Endometrial microvascular endothelial cells (primary cell): ENCODE measurements around the gene PRRG2. TPM values are rescaled to one million over a fixed set of nuclear protein-coding genes. Genes with fewer than 3 reads are reported as not detected.

Experiments used
- in situ Hi-C: cut with HindIII; loops from 2 replicates; pipeline ENCODE4 v1.10.0; 2017; ENCODE audit warnings: low sequenced_read_pairs, low pct_unique_long_range_greater_than_20kb; ENCODE audit errors: inconsistent ontology term
- total RNA-seq: library from RNA; depleted of rRNA; stranded (reverse); fragments of >200 nt; gene quantifications from one replicate; pipeline ENCODE4 v1.2.3, GENCODE V29; 2015; ENCODE audit errors: inconsistent ontology term

Gene PRRG2
- total RNA-seq, 1 donor from 2014 or later = not detected

DNA sequence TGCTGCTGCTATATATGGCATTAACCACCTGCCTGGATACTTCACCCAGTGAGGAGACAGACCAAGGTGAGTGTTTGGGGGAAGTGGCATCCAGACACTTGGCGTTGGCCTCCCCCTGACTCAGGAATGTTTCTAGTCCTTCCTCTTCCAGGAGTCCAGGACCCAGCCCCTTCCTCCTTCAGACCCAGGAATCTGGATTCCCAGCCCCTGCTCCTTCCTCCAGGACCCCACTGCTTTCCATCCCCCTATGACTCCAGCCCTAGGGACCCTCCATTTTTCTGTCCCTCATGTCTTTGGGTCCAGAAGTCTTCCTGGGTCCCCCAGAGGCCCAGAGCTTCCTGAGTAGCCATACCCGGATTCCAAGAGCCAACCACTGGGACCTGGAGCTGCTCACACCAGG, 2.1 kb downstream of the PRRG2 start:
- in situ Hi-C loops = no loop called here

- in situ Hi-C loops = no loop called here
Observed at GRCh38 chr19:49585023-49585422, 3.9 kb downstream of the PRRG2 start.

DNA sequence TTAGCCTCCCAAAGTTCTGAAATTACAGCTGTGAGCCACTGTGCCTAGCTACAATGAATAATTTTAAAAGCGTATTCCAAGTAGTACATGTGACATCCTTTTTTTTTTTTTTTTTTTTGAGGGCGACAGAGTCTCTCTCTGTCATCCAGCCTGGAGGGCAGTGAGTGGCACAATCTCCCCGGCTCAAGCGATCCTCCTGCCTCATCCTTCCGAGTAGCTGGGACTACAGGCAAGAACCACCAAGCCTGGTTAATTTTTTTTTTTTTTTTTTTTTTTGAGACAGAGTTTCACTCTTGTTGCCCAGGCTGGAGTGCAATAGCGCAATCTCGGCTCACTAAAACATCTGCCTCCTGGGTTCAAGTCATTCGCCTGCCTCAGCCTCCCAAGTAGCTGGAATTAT, 6.1 kb downstream of the PRRG2 start:
- in situ Hi-C loops = no loop called here

DNA sequence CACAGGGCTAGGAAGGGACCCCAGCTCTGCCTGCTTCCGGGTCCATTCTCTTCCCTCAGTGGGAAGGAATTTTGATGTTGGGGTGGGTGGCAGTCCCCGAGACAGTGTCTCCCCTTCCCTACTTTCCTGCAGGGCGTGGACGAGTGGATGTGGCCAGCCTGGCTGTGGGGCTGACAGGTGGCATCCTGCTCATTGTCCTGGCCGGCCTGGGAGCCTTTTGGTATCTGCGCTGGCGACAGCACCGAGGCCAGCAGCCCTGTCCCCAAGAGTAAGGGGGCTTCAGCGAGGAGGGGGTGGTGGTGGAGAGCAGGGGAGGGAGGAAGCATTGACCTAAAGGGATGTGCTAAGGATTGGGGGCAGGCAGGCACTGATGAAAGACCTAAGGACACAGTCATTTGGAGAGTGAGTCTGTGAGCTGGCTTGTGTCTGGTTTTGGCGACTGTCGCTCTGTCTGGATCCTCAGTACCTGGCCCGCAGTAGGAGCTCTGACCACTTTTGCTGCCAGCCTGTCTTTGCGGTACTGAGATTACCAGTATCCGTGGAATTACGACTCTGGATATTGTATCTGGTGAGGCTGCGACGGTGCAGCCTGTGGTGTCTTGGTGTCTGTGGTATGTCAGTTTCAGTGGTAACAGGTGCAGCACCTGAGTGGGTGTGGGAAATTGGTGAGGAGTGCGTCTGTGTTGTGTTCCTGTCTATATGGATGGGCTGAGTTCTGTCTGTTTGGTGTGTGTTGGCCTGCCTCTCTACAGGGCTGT, 7.4 kb downstream of the PRRG2 start:
- in situ Hi-C loops = no loop called here

GRCh38 chr19:49589502-49589905, 8.4 kb downstream of the PRRG2 start:
- in situ Hi-C loops = no loop called here

DNA sequence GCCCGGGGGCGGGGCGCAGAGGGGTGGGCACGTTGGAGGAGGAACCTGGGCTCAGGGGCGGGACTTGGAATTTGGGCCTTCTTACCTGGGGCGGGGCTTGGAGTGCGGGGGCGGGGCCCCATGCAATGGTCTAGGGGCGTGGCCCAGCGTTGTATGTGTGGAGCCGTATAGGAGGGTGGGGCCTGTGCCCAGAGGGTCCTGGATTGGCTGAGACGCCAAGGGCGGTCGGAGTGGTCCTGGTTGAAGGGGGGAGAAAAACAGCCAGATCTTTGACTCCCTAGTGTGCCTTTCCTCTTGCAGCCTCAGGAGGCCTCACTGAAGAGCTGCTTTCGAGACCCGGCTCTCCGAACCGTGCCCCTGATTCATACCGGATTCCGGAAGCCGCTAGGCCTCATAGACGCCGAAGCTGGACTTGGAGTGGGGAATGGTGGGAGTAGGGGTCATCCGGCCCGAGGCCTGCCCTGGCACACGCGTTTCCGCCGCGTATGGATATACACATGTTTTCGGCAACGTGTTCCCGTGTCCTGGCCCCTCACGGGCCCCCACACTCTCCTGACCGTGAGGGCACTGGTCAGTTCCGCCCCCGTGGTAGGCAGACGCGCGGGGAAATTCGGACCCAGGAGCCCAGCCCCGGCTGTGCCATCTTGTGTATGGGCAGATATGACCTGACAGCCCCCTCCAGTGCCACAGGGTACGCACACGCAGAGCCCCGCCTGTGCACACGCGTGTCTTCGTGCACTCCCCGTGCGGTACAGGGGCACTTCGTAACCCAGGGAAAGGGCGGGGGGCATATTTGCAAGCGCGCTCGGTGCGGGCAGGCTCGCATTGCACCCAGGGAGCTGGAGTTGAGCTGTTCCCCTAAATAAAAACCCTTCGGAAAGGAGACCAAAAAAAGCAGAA, 9.2 kb downstream of the PRRG2 start:
- in situ Hi-C loops = no loop called here

DNA sequence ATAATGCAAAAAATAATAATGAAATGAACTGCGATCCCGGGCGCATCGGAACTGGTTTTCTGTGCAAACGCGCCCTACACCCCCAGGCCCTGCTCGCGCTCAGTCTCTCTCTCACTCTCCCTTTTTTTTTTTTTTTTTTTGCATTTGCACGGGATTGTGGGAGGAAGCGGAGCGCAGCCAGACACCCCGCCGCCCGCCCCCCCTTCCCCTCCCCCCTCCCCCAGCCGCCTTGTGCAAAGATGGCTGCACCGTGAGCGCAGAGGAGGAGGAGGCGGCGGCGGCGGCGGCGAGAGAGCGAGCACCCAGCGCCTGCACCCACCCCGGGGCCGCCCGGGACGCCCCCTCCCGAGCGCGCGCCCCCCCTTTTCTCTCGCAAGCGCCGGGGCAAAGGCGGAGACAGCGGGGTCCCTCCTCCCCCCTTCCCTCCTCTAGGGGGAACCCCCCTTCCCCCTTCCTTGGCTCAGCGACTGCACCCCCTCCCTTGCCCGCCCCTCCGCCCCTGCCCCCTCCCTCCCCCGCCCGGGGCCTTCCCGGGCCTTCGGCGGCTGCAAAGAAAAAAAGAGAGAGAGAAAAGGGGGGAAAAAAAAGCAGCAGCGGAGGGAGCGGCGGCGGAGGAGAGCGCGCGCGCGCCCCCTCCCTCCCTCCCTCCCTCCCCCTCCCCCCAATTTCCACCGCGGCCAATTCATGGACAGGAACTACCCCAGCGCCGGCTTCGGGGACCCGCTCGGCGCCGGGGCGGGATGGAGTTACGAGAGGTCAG, 10.0 kb downstream of the PRRG2 start, which contains the start of gene PRR12:
TSS of gene PRR12 (plus strand) at position 212 of the 760 bp plus-strand sequence. CDS start at position 685, 473 bp downstream.
- in situ Hi-C loops = no loop called here

GRCh38 chr19:49591731-49592485, 10.8 kb downstream of the PRRG2 start:
- in situ Hi-C loops = no loop called here

DNA sequence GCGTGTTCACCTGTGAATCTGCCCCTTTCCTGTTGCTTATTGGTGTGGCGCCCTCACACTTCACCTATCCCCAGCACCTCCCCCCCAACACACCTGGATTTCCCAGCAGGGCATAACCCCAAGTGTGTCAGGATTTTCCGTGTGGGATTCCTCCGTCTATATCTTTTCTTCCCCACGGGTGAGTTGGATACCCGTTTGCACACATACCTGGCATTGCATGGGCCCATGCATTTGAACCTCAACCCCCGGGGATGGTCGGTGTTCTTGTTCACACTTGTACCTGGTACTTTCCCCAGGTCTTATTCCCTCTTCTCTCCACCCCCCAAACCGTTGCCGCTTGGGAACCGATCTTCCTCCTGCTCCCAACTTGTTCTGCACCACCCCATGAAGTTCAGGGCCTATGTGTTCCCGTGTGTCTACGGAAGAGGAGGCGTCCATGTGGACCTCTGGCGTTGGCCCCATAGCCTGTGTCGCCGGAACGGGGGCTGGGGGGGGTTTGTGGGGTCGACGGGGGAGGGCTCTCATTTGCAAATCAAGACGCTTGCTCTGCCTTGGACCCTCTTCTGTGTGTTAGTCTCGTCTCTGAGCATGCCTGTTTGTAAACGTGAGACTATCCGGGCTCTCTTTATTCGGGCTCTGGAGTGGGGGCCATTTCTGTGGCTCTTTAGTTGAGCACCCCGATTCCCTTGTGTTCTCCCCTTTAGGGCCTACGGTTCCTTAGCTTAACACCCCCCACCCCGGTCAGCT, 11.5 kb downstream of the PRRG2 start:
- in situ Hi-C loops = no loop called here

DNA sequence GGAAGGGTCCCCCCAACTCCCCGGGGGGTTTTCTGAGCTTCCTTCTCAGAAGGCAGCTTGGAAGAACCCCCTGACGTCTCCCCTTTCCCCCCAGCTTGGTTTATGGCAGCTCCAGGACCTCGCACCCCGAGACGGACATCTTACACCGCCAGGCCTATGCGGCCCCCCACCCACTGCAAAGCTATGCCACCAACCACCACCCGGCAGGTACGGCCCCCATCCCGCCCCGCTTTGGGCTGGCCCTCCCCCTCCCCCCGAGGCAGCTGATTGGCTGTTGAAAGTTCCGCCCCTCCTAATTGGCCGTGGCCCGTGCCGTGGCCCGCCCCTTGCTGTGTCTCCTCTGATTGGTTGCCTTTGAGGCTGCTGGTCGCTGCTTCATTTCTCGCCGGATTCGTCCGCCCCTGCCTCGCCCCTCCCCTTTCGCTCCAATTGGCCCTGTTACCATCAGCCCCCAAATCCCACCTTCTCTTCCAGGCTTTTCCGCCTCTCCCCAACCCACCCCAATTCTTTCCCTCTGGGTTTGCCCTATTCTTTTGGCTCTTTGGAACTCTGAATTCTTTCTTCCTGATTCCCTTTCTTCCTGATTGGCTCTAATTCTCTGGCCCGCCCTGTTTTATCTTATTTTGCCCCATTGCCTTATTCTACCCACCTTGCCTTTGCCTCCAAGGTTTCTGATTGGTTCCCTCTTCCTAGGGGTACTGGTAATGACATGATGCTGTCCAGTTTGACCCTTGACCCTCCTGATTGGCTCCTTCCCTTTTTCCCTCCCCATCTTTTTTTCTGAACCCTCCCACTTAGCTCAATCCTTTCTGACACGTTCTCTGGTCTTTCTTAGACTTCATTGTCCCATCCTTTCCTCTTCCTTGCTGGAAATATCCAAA, 12.4 kb downstream of the PRRG2 start:
- in situ Hi-C loops = no loop called here

GRCh38 chr19:49594157-49594992, 13.3 kb downstream of the PRRG2 start:
- in situ Hi-C loops = no loop called here

GRCh38 chr19:49594993-49595818, 14.1 kb downstream of the PRRG2 start:
- in situ Hi-C loops = no loop called here

GRCh38 chr19:49595819-49596404, 14.8 kb downstream of the PRRG2 start:
- in situ Hi-C loops = no loop called here

GRCh38 chr19:49596407-49596806, 15.3 kb downstream of the PRRG2 start:
- in situ Hi-C loops = no loop called here
